BLaER1 (cell line): ENCODE results near the gene LRRC42.
A peak's percentile ranks its signal among the peaks of the same experiment; 100 is the strongest.
"Not testable (repeated sequence)": the region's sequence is repeated elsewhere in the genome, so short reads cannot be mapped to it uniquely, and the experiment has no call there.

Experiments
- H3K27ac ChIP-seq: shearing (Covaris generic); formaldehyde crosslinking; 2 replicates; pipeline ENCODE4 v1.8.1; 2022
- H3K27me3 ChIP-seq: shearing (Covaris generic); formaldehyde crosslinking; 2 replicates; pipeline ENCODE4 v1.8.1; 2022
- H3K36me3 ChIP-seq: shearing (Covaris generic); formaldehyde crosslinking; 2 replicates; pipeline ENCODE4 v1.8.1; 2022
- H3K4me1 ChIP-seq: shearing (Covaris generic); formaldehyde crosslinking; 2 replicates; pipeline ENCODE4 v1.8.1; 2022
- H3K4me2 ChIP-seq: shearing (Covaris generic); formaldehyde crosslinking; 2 replicates; pipeline ENCODE4 v1.8.1; 2022
- H3K4me3 ChIP-seq: shearing (Covaris generic); formaldehyde crosslinking; 2 replicates; pipeline ENCODE4 v1.8.1; 2022
- H3K9ac ChIP-seq: shearing (Covaris generic); formaldehyde crosslinking; 2 replicates; pipeline ENCODE4 v1.8.1; 2022
- H3K9me3 ChIP-seq: shearing (Covaris generic); formaldehyde crosslinking; 2 replicates; pipeline ENCODE4 v1.8.1; 2022
- H4K20me1 ChIP-seq: shearing (Covaris generic); formaldehyde crosslinking; 2 replicates; pipeline ENCODE4 v1.8.1; 2022
- Cebpa-rat ChIP-seq: shearing (Covaris generic); IDR thresholded peaks from 2 replicates; pipeline ENCODE4 v1.8.1; 2022

Gene LRRC42

DNA sequence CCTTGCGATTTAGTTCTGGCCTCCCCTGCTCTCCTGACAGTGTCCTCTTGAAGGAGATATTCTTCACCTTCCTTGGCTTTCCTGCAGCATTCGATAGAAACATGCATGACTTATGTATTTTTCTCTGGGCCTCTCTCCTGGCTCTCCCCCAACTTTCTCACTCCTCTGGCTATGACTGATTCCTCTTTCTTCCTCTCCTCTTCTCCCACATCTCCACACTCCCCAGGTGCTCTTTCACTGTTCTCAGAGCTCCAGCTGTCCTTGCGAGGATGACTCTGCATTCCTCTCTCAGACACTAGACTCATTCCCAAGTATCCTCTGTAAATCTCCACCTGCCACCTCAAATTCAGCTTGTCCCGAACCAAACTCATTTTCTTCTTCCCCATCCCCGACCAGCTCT is 18.0 kb downstream of the LRRC42 start:
- TF ChIP-seq Cebpa-rat: no peak

DNA sequence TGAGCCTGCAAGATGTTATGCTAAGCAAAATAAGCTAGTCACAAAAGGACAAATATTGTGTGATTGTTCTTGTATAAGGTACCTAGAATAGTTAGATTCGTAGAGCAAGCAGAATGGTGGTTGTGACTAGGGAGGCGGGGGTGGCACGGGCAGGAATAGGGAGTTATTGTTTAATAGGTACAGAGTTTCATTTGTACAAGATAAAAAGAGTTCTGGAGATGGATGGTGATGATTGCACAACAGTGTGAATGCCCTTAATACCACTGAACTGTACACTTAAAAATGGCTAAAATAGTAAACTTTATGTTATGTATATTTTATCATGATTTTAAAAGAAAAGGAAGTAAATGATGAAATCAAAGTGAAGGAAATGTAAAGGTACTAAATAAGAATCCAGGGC is 20.6 kb downstream of the LRRC42 start:
- Histone ChIP-seq H3K4me3 (no peak overlapping the region), H3K4me2 (no peak overlapping the region), H3K4me1 (no peaks in the 10 kb centered on the region), H3K36me3 (peaks cover 94% of the 10 kb centered on the region), H3K9ac (no peak overlapping the region), H3K27me3 (no peaks in the 10 kb centered on the region), H4K20me1 (no peaks in the 10 kb centered on the region), H3K9me3 (no peaks in the 10 kb centered on the region), H3K27ac (no peak overlapping the region)
- TF ChIP-seq Cebpa-rat: no peak

More for the DNA sequence above, 18.0 kb downstream of the LRRC42 start:
- no peak overlapping the region for H3K27ac ChIP-seq
- H3K36me3 ChIP-seq: peaks cover 92% of the 10 kb centered on the region
- no peaks in the 10 kb centered on the region for H4K20me1 ChIP-seq
- no peak overlapping the region for H3K4me3 ChIP-seq
- H3K27me3 ChIP-seq: no peaks in the 10 kb centered on the region
- no peak overlapping the region for H3K4me2 ChIP-seq
- H3K9ac ChIP-seq: no peak overlapping the region
- no peaks in the 10 kb centered on the region for H3K4me1 ChIP-seq
- H3K9me3 ChIP-seq: no peaks in the 10 kb centered on the region

- no peak overlapping the region for H3K27ac ChIP-seq
- H3K4me1 ChIP-seq: no peaks in the 10 kb centered on the region
- no peak overlapping the region for H3K4me2 ChIP-seq
- H3K9ac ChIP-seq: no peak overlapping the region
- H3K36me3 ChIP-seq: peaks cover 94% of the 10 kb centered on the region
- no peak overlapping the region for H3K4me3 ChIP-seq
- no peaks in the 10 kb centered on the region for H3K27me3 ChIP-seq
- no peaks in the 10 kb centered on the region for H3K9me3 ChIP-seq
- H4K20me1 ChIP-seq: no peaks in the 10 kb centered on the region
- TF ChIP-seq Cebpa-rat: no peak
Measured at GRCh38 chr1:53967409-53968124, 21.4 kb downstream of the LRRC42 start.

DNA sequence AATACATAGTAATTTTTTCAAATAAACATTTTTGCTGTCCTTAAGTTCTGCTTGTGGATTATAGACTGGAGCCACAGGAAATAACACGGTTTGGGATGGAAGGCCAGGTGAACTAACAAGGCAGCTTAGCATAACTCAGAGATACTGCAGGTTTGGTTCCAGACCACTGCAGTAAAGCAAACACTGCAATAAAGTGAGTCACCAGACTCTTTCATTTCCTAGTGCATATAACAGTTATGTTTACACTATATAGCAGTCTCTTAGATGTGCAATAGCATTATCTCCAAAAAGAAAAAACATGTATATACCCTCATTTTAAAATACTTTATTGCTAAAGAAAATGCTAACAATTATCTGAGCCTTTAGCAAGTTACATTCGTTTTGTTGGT is 22.0 kb downstream of the LRRC42 start:
- no peaks in the 10 kb centered on the region for H3K27me3 ChIP-seq
- H3K4me3 ChIP-seq: no peak overlapping the region
- H3K27ac ChIP-seq: no peak overlapping the region
- TF ChIP-seq Cebpa-rat: no peak
- H3K36me3 ChIP-seq: peaks cover 93% of the 10 kb centered on the region
- H4K20me1 ChIP-seq: no peaks in the 10 kb centered on the region
- H3K9me3 ChIP-seq: no peaks in the 10 kb centered on the region
- no peak overlapping the region for H3K4me2 ChIP-seq
- H3K9ac ChIP-seq: no peak overlapping the region
- no peaks in the 10 kb centered on the region for H3K4me1 ChIP-seq

GRCh38 chr1:53969323-53969722 is 23.2 kb downstream of the LRRC42 start:
- H3K27me3 ChIP-seq, H3K4me1 ChIP-seq, H4K20me1 ChIP-seq, H3K27ac ChIP-seq, H3K4me2 ChIP-seq, H3K4me3 ChIP-seq, H3K9ac ChIP-seq, H3K9me3 ChIP-seq: not testable (repeated sequence)
- H3K36me3 ChIP-seq: peaks cover 92% of the 10 kb centered on the region

- H3K36me3 ChIP-seq: peaks cover 71% of the 10 kb centered on the region
- no peak overlapping the region for H3K4me3 ChIP-seq
- no peaks in the 10 kb centered on the region for H3K27me3 ChIP-seq
- no peak overlapping the region for H3K27ac ChIP-seq
- H3K4me1 ChIP-seq: peaks cover 9% of the 10 kb centered on the region
- no peaks in the 10 kb centered on the region for H3K9me3 ChIP-seq
- H3K4me2 ChIP-seq: no peak overlapping the region
- H3K9ac ChIP-seq: no peak overlapping the region
- no peaks in the 10 kb centered on the region for H4K20me1 ChIP-seq
- no peak for TF ChIP-seq Cebpa-rat
Measured at GRCh38 chr1:53971718-53972117, 25.6 kb downstream of the LRRC42 start.

- H3K9ac ChIP-seq: no peak overlapping the region
- H3K4me2 ChIP-seq: no peak overlapping the region
- H3K9me3 ChIP-seq: no peaks in the 10 kb centered on the region
- H3K36me3 ChIP-seq: peaks cover 30% of the 10 kb centered on the region
- H4K20me1 ChIP-seq: no peaks in the 10 kb centered on the region
- TF ChIP-seq Cebpa-rat: no peak
- H3K4me1 ChIP-seq: peaks cover 29% of the 10 kb centered on the region
- no peak overlapping the region for H3K4me3 ChIP-seq
- H3K27ac ChIP-seq: no peak overlapping the region
- no peaks in the 10 kb centered on the region for H3K27me3 ChIP-seq
Measured at GRCh38 chr1:53975861-53976260, 29.7 kb downstream of the LRRC42 start.

DNA sequence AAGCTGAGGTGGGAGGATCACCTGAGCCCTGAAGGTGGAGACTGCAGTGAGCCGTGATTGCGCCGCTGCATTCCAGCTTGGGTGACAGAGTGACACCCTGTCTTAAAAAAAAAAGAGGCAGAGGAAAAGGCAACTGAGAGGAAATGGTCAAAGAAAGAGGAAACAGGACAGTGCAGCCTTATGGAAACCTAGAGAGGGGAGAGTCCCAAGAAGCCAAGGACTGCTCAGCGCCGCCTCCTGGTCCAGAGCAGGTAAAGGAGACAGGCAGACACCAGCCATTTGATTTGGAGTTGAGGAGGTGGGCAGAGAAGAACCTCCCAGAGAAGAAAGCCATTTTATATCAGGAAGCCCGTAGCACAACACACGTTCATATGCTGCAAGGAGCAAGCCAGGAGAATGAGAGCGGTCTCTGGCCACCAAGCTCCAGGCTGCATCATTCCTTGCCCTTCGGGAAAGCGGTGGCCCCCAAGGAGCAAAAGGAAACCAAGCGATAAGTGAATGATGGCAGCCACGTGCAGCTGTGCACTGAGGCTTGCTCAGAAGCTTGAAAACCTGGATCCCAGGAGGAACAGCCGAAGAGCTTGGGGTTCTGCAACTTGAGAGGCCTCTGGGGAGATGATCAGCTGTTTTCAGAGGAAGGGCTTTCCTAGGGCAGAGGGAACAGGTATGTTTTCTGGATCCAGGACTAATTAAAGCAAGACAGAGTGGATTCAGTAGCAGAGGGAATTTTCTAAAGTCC is 33.7 kb downstream of the LRRC42 start:
- H3K27ac ChIP-seq: no peak overlapping the region
- no peaks in the 10 kb centered on the region for H3K9me3 ChIP-seq
- TF ChIP-seq Cebpa-rat: no peak
- peak overlapping the region; percentile 68 for H3K4me2 ChIP-seq
- peaks cover 37% of the 10 kb centered on the region for H3K4me1 ChIP-seq
- no peaks in the 10 kb centered on the region for H3K27me3 ChIP-seq
- H4K20me1 ChIP-seq: no peaks in the 10 kb centered on the region
- no peak overlapping the region for H3K4me3 ChIP-seq
- H3K9ac ChIP-seq: no peak overlapping the region
- no peaks in the 10 kb centered on the region for H3K36me3 ChIP-seq

DNA sequence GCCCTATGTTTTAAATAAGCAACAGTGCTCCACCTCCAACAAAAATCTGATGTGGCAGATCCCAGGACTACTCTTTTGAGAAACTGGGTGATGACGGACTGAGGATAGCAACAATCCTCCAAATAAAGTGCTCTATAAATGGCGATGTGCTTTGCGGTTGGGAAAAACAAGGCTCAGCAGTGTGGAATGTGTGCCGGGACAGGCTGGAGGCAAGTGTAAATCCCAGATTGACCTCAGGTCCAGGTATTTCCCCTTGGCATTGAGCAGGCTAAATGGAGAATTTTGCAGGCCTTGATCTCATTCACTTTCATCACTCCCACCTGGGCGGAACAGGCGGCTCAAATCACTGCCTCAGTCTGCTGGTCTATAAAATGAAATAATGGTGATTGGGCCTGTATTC is 35.1 kb downstream of the LRRC42 start:
- Histone ChIP-seq H3K9ac (no peak overlapping the region), H3K36me3 (no peaks in the 10 kb centered on the region), H3K27me3 (no peaks in the 10 kb centered on the region), H3K27ac (no peak overlapping the region), H3K9me3 (no peaks in the 10 kb centered on the region), H3K4me3 (no peak overlapping the region), H4K20me1 (no peaks in the 10 kb centered on the region), H3K4me1 (peaks cover 33% of the 10 kb centered on the region), H3K4me2 (no peak overlapping the region)
- TF ChIP-seq Cebpa-rat: no peak

DNA sequence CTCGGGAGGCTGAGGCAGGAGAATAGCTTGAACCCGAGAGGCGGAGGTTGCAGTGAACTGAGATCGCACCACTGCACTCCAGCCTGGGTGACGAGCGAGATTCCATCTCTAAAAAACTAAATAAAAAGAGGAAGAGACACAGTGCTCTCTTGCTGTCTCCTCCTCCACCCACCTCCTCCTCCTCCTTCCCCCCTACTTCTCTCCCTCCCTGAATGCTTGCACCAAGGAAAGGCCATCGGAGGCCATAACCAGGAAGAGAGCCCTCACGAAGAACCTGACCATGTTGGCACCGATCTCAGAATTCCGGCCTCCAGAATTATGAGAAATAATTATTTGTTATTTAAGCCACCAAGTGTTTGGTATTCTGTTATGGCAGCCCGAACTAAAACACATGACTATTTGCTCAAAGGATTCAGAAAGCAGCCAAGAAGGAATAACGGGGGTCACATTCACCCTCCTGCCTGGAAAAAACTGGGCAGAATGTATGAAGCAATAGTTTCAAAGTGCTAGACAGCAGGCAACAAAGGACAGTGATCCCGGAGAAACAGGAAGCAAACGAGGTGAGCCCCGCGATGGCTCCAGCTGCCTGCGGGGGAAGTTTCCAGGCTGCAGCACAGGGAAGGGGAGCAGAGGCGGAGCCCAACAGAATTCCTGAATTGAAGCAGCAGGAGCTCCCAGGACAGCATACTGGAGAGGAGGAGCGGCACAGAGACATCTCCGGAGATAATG is 36.0 kb downstream of the LRRC42 start:
- Histone ChIP-seq H3K4me3 (no peak overlapping the region), H3K4me1 (peaks cover 28% of the 10 kb centered on the region), H3K9ac (no peak overlapping the region), H4K20me1 (no peaks in the 10 kb centered on the region), H3K27me3 (no peaks in the 10 kb centered on the region), H3K4me2 (no peak overlapping the region), H3K27ac (no peak overlapping the region), H3K9me3 (no peaks in the 10 kb centered on the region), H3K36me3 (no peaks in the 10 kb centered on the region)
- no peak for TF ChIP-seq Cebpa-rat
